Measurements from ENCODE around the gene ITGB1. TPM values are rescaled to one million over a fixed set of nuclear protein-coding genes. Genes with fewer than 3 reads are reported as not detected.
"Not testable (repeated sequence)": the region's sequence is repeated elsewhere in the genome, so short reads cannot be mapped to it uniquely, and the experiment has no call there.

Gene ITGB1
- total RNA-seq, 2 donors from 2014 or later, result 164 to 259 TPM

DNA sequence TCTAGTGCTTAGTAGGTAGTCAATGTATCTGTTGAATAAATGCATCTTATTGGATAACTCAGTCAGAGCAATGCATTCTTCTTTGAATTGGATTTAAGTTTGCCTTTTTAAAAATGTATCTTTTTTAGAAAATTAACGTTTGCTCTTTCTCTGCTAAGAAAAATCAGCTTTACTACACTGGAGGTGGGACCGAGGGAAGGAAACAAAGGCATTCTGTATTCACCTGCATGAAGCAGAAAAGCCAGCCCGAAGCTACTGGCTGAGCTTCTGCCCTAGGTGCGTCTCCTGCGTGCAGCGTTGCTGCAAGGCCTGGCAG, 22.2 kb upstream of the ITGB1 start:
- H3K36me3 ChIP-seq (replicated peaks in 1 of 2; ENCODE audit: insufficient read depth in 1 of 2, low read depth in 2 of 2), result no peaks in the 10 kb centered on the region
- peaks cover 37% of the 10 kb centered on the region for H3K4me1 ChIP-seq
- H3K27ac ChIP-seq, result peak overlapping the region; percentile 84 to 97 (median 90)
- peak overlapping the region in 1 of 2 donors; percentile 3 for H3K4me3 ChIP-seq
- 1% methylated on average over 6 of the region's 6 CpGs for WGBS, 2 donors
- DNase-seq (no peak), ATAC-seq (no peak)
- H3K9me3 ChIP-seq, result no peaks in the 10 kb centered on the region
- no peaks in the 10 kb centered on the region for H3K27me3 ChIP-seq
- TF ChIP-seq, protein P1, sequence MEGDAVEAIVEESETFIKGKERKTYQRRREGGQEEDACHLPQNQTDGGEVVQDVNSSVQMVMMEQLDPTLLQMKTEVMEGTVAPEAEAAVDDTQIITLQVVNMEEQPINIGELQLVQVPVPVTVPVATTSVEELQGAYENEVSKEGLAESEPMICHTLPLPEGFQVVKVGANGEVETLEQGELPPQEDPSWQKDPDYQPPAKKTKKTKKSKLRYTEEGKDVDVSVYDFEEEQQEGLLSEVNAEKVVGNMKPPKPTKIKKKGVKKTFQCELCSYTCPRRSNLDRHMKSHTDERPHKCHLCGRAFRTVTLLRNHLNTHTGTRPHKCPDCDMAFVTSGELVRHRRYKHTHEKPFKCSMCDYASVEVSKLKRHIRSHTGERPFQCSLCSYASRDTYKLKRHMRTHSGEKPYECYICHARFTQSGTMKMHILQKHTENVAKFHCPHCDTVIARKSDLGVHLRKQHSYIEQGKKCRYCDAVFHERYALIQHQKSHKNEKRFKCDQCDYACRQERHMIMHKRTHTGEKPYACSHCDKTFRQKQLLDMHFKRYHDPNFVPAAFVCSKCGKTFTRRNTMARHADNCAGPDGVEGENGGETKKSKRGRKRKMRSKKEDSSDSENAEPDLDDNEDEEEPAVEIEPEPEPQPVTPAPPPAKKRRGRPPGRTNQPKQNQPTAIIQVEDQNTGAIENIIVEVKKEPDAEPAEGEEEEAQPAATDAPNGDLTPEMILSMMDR (IDR thresholded peaks at IDR 0.05), result no peak
- TF ChIP-seq POLR2A (IDR thresholded peaks at IDR 0.05), result no peak
- intact Hi-C loops (cut with DNase I), result no loop called here

DNA sequence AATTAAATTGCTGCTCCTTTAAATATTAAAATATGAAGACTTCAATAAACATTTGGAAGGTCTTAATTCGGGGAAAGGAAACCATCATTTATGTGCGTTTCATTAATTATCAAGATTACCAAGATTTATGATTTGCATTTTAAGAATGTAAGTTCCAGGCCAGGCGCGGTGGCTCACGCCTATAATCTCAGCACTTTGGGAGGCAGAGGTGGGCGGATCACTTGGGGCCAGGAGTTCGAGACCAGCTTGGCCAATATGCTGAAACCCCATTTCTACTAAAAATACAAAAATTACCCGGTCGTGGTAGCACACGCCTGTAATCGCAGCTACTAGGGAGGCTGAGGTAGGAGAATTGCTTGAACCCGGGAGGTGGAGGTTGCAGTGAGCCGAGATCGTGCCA, 21.7 kb upstream of the ITGB1 start:
- H3K4me3 ChIP-seq; H3K27me3 ChIP-seq; H3K9me3 ChIP-seq; DNase-seq; ATAC-seq; intact Hi-C loops (cut with DNase I); H3K36me3 ChIP-seq (replicated peaks in 1 of 2; ENCODE audit: insufficient read depth in 1 of 2, low read depth in 2 of 2): not testable (repeated sequence)
- Histone ChIP-seq H3K4me1 (peaks cover 37% of the 10 kb centered on the region), H3K27ac (peak overlapping the region in 3 of 4 donors; percentile 84 to 97 (median 94))
- 91 to 94% methylated on average over 14 of the region's 14 CpGs for WGBS, 2 donors

DNA sequence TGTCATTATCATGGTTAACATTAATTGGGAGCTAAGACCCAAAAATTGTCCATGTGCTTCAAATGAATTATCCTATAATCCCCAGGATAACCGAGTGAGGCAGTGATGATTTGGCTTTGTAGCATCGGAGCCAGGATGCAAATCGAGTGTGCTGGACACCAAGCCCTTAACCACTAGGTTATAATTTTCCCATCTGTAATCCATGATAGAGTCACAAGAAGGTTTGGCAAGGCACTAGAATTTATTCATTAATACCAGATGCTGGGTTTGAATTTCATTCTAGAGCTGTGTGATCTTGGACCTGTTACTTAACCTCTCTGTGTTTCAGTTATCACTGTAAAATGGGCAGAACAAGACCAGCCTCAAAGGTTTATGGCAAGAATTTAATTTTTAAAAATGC, 21.0 kb upstream of the ITGB1 start:
- intact Hi-C loops (cut with DNase I), result no loop called here
- Histone ChIP-seq H3K4me1 (peaks cover 37% of the 10 kb centered on the region), H3K27ac (no peak overlapping the region), H3K36me3 (replicated peaks in 1 of 2; ENCODE audit: insufficient read depth in 1 of 2, low read depth in 2 of 2) (no peaks in the 10 kb centered on the region), H3K9me3 (no peaks in the 10 kb centered on the region), H3K27me3 (no peaks in the 10 kb centered on the region), H3K4me3 (no peak overlapping the region)
- 92 to 94% methylated on average over 3 of the region's 3 CpGs for WGBS, 2 donors
- TF ChIP-seq POLR2A (IDR thresholded peaks at IDR 0.05), result no peak
- TF ChIP-seq, protein P1 (IDR thresholded peaks at IDR 0.05), result no peak
- no peak for ATAC-seq
- DNase-seq, result no peak

DNA sequence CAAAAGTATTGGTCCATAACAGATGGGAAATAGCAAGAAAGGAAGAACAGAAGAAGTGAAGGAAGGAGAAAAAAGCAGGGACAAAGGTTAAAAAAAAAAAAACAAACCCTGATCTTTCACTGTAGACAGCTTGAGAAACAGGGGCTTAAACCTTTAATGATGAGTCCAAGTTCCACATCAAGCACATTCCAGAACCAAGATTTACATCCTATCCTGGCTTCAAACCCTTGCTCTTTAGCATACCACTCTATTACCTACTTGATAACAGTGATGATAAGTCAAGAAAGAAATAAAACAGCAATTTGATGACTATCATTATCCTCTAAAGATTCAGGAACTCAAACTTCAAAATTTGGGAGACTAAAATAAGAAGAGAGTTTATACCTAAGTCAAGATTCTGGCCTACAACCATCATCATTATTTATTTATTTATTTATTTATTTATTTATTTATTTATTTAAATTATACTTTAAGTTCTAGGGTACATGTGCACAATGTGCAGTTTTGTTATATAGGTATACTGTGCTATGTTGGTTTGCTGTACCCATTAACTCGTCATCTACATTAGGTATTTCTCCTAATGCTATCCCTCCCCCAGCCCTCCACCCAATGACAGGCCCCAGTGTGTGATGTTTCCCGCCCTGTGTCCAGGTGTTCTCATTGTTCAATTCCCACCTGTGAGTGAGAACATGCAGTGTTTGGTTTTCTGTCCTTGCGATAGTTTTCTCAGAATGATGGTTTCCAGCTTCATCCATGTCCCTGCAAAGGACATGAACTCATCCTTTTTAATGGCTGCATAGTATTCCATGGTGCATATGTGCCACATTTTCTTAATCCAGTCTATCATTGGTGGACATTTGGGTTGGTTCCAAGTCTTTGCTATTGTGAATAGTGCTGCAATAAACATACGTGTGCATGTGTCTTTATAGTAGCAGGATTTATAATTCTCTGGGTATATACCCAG, 20.1 kb upstream of the ITGB1 start:
- intact Hi-C loops (cut with DNase I), result not testable (repeated sequence)

DNA sequence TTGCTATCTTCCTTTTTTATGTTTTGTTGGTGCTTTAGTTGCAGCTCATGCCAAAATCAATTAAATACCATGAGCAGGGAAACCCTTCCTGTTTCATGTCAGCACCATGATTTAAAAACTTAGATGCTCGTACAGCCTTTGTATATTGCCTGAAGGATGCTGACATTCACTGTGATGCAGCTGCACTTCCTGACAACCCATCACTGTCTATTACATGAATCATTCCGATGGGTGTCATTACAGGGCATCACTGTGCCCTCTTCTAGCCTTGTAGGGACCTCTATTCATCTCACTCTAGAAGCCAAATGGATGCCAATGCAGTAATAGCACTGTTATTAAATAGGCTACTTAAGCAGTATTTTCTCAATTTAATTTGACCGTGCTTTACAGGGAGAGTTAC, 18.3 kb upstream of the ITGB1 start:
- Histone ChIP-seq H3K27me3 (no peaks in the 10 kb centered on the region), H3K4me3 (no peak overlapping the region), H3K27ac (no peak overlapping the region), H3K4me1 (peaks cover 27% of the 10 kb centered on the region), H3K36me3 (replicated peaks in 1 of 2; ENCODE audit: insufficient read depth in 1 of 2, low read depth in 2 of 2) (no peaks in the 10 kb centered on the region), H3K9me3 (no peaks in the 10 kb centered on the region)
- intact Hi-C loops (cut with DNase I), result no loop called here
- 87 to 91% methylated on average over 3 of the region's 3 CpGs for WGBS, 2 donors
- no peak for ATAC-seq
- TF ChIP-seq, protein P1 (IDR thresholded peaks at IDR 0.05), result no peak
- TF ChIP-seq POLR2A (IDR thresholded peaks at IDR 0.05), result no peak
- DNase-seq, result no peak

More for the DNA sequence above, 20.1 kb upstream of the ITGB1 start:
- not testable (repeated sequence) for H3K27me3 ChIP-seq; H3K9me3 ChIP-seq; ATAC-seq; H3K36me3 ChIP-seq (replicated peaks in 1 of 2; ENCODE audit: insufficient read depth in 1 of 2, low read depth in 2 of 2); H3K27ac ChIP-seq; H3K4me3 ChIP-seq; DNase-seq
- peaks cover 30% of the 10 kb centered on the region for H3K4me1 ChIP-seq
- WGBS, 2 donors, result 82 to 83% methylated on average over 4 of the region's 4 CpGs

DNA sequence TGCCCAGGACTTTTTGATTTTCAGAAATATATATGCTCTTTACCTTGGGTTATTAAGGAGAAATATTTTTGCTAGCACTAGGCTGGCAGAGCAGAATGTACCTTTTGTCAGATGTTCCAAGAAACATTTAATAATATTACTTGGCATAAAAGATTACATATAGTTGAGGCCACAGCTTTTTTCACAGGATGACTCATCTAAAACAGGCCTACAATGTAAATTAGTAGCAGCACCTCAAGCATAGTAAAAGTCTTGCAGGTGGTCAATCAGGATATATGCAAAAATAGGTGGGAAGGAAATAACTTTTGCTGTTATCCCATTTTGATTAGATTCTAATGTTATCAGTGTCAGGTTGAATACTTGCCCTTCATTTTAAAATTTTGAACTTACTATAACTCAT, 14.9 kb upstream of the ITGB1 start:
- Histone ChIP-seq H3K9me3 (no peaks in the 10 kb centered on the region), H3K27ac (no peak overlapping the region), H3K36me3 (replicated peaks in 1 of 2; ENCODE audit: insufficient read depth in 1 of 2, low read depth in 2 of 2) (no peaks in the 10 kb centered on the region), H3K4me1 (peaks cover 18% of the 10 kb centered on the region), H3K27me3 (no peaks in the 10 kb centered on the region), H3K4me3 (no peak overlapping the region)
- DNase-seq, result no peak
- intact Hi-C loops (cut with DNase I), result no loop called here
- TF ChIP-seq POLR2A (IDR thresholded peaks at IDR 0.05), result no peak
- TF ChIP-seq, protein P1 (IDR thresholded peaks at IDR 0.05), result no peak
- ATAC-seq, result no peak

Data from body of pancreas (tissue), 4 donors.